ENCODE results near the gene TAS2R3.
A peak's percentile ranks its signal among the peaks of the same experiment; 100 is the strongest.
"Not testable (repeated sequence)": the region's sequence is repeated elsewhere in the genome, so short reads cannot be mapped to it uniquely, and the experiment has no call there.

Gene TAS2R3

GRCh38 chr7:141744131-141744530 lies 19.8 kb upstream of the TAS2R3 start:
- no peak for TF ChIP-seq CTCF (IDR thresholded peaks at IDR 0.05; ENCODE audit: low read depth, low read length)
- H3K4me3 ChIP-seq (ENCODE audit: low read depth, low read length), result no peak overlapping the region

DNA sequence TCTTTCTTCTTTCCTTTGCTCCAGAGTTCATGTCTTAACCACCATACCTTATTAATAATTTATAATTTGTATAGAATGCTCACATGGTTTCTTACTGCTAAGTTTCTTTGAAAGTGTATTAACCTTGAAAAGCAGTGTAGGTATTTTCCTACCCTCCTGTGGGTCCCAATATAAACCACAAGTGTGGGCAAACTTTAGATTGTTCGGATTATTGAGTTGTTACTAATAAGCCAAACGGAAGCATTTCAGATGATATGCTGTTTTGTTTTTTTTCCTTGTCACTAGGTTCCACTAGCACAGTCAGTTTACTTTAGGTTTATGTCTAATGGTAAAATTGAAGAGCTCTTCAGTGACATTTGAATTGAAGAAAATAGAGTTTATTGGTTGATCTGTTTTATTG lies 15.5 kb upstream of the TAS2R3 start:
- no peak overlapping the region for H3K4me3 ChIP-seq (ENCODE audit: low read depth, low read length)
- TF ChIP-seq CTCF (IDR thresholded peaks at IDR 0.05; ENCODE audit: low read depth, low read length), result no peak

GRCh38 chr7:141751904-141752303 lies 12.0 kb upstream of the TAS2R3 start:
- not testable (repeated sequence) for H3K4me3 ChIP-seq (ENCODE audit: low read depth, low read length)

DNA sequence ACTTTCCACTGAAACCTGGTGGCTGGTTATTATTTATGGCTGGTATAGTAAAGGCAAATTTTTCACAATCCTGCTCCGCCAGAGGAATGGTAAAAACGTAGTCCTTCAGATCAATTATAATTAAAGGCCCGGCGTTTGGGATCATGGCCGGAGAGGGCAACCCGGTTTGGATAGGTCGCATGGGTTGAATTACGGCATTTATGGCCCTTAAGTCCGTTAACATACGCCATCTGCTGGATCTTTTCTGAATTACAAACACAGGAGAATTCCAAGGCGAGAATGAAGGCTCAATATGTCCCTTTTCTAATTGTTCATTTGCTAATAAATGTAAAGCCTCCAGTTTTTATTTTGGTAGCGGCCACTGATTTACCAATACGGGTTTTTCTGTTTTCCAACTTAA lies 11.3 kb upstream of the TAS2R3 start:
- TF ChIP-seq CTCF (IDR thresholded peaks at IDR 0.05; ENCODE audit: low read depth, low read length), result no peak
- no peak overlapping the region for H3K4me3 ChIP-seq (ENCODE audit: low read depth, low read length)

DNA sequence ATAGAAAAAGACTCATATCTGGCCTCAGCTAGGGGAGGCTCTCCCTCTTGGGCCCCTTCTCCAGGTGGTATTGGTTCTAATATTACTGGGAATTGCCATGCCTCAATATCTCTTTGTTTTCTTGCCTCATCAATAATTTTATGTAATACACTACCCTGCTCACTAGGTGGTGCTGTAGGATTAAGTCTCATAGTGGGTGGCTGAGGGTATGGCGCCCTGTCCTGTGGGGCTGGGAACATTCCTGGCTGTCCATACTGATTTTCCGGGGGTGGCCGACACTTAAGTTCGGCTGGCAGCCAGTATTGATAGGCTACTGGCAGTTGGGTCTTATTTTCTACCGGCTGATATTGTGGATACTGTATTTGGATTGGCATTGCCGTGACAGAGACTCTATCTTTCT lies 9.0 kb upstream of the TAS2R3 start:
- no peak overlapping the region for H3K4me3 ChIP-seq (ENCODE audit: low read depth, low read length)
- TF ChIP-seq CTCF (IDR thresholded peaks at IDR 0.05; ENCODE audit: low read depth, low read length), result peak; percentile 29

DNA sequence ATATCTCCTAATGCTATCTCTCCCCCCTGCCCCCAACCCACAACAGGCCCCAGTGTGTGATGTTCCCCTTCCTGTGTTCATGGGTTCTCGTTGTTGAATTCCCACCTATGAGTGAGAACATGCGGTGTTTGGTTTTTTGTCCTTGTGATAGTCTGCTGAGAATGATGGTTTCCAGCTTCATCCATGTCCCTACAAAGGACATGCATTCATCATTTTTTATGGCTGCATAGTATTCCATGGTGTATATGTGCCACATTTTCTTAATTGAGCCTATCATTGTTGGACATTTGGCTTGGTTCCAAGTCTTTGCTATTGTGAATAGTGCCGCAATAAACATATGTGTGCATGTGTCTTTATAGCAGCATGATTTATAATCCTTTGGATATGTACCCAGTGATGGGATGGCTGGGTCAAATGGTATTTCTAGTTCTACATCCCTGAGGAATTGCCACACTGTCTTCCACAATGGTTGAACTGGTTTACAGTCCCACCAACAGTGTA lies 6.2 kb downstream of the TAS2R3 start:
- not testable (repeated sequence) for H3K4me3 ChIP-seq (ENCODE audit: low read depth, low read length)

DNA sequence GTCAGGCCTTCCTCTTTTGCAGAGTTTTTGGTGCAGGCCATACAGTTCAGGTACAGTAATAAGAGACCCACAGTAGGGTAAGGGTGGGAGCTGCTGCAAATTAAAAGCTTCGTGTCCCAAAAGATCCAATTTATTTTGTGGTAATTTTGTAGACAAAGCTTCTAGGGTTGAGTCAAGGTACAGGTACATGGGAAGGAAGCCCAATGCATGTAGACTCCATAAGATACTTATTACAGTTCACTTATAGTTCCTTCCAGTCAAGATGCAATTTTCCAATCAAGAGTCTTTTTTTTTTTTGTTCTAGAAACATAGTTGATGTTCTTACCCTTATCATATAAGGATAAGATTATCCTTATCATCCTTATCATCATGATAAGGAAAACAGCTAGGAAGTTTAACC lies 12.5 kb downstream of the TAS2R3 start, which contains the start of gene TAS2R4:
Gene TAS2R4 (plus strand): TSS at position 301 of the 400 bp plus-strand sequence. CDS start 1,815 bp downstream, outside the sequence.
- no peak for TF ChIP-seq CTCF (IDR thresholded peaks at IDR 0.05; ENCODE audit: low read depth, low read length)
- no peak within 1 kb of the TSS for H3K4me3 ChIP-seq (ENCODE audit: low read depth, low read length)

DNA sequence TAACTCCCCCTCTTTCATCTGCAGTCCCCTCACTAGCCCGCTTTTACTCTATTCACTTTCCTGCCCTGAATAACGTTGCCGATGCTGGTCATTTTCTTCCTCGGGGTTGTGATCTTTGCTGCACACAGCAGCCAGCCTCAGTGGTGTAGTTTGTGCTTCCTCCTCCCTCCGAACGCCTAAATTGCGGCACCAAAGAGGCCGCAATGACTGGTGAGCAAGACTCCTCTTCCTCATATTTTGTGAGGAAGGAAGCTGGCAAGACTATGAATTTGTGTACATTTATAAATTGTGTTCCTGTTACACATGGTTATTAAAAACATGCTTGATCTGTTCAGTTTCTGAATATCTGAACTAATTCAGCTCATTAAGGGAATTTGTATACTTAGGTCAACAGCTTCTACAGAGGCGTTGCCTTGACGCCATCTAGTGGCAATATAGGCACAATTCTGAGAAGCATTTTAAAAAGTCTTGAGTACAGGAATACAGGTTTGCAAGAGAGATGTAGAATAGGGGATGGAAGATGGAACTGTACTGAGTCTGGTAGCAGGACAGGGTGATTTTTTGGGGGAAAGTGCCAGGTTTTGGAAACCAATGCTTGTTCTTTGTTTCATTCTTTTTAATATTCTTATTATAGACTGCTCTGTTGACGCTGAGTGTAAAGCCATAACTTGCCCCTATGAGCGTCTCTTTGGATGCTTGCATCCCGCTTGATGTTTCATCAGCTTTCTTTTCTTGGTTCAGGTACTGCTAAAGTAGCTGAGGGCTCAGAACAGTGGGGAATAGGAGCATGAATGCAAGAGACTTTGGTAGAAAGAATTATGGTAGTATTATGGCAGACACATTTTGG lies 22.0 kb downstream of the TAS2R3 start:
- no peak overlapping the region for H3K4me3 ChIP-seq (ENCODE audit: low read depth, low read length)
- TF ChIP-seq CTCF (IDR thresholded peaks at IDR 0.05; ENCODE audit: low read depth, low read length), result peak; percentile 51
